B cell (primary cell): ENCODE data around the gene NDUFAF5. TPM values are rescaled to one million over a fixed set of nuclear protein-coding genes. Genes with fewer than 3 reads are reported as not detected.

Source experiments
- ATAC-seq: fragments of 200-7000 bp; cut with Tn5 transposase; one replicate; pipeline ENCODE4 v1.10.0; 2021; ENCODE audit warnings: low read depth, mild to moderate bottlenecking, moderate number of reproducible peaks, moderate library complexity
- CTCF ChIA-PET: fragments of 350-600 bp; sonication (Branson Sonifier 250); formaldehyde crosslinking; loops from one replicate; lab custom pipeline; 2021; ENCODE audit warnings: antibody characterized with exemption, inconsistent platforms; lab: Charles Lee
- POLR2A ChIA-PET: fragments of 350-600 bp; sonication (Branson Sonifier 250); formaldehyde crosslinking; loops from one replicate; lab custom pipeline; 2021; ENCODE audit warnings: antibody characterized with exemption; lab: Charles Lee
- DNase-seq: peaks from one replicate; pipeline ENCODE4 v3.0.0; 2013
- H2AFZ ChIP-seq: 2 replicates; pipeline ENCODE4 v1.6.1; 2012; ENCODE audit warnings: mild to moderate bottlenecking, low read depth, low read length; ENCODE audit not compliant: insufficient read depth, poor library complexity, severe bottlenecking
- H3K27ac ChIP-seq, 2 donors: 1 replicate in 1 of 2; 2 replicates in 1 of 2; pipeline ENCODE4 v1.5.1; 2012 to 2013; ENCODE audit warnings: low read length in 2 of 2, mild to moderate bottlenecking in 2 of 2, moderate library complexity in 1 of 2
- H3K27me3 ChIP-seq, 4 experiments: fragments of 200-600 bp in 1 of 4; sonication (generic) in 1 of 4; replicated peaks in 1 of 4; 1 replicate in 2 of 4; 2 replicates in 2 of 4; pipeline versions ENCODE4 v1.6.1 to v1.7.0; 2013 to 2016; ENCODE audit warnings: low read length in 3 of 4, mild to moderate bottlenecking in 2 of 4, mixed read lengths in 1 of 4, moderate library complexity in 1 of 4; ENCODE audit not compliant: insufficient read depth in 4 of 4, control insufficient read depth in 3 of 4; ENCODE audit errors: control extremely low read depth in 1 of 4
- H3K36me3 ChIP-seq, 2 experiments: replicated peaks in 1 of 2; 1 replicate in 1 of 2; 2 replicates in 1 of 2; pipeline versions ENCODE4 v1.6.1 to v1.7.1; 2013; ENCODE audit warnings: low read length in 1 of 2; ENCODE audit not compliant: insufficient read depth in 2 of 2, control insufficient read depth in 1 of 2; ENCODE audit errors: control extremely low read depth in 1 of 2, extremely low read depth in 1 of 2
- H3K4me1 ChIP-seq, 2 donors: fragments of 200-600 bp in 1 of 2; sonication (generic) in 1 of 2; 1 replicate in 1 of 2; 2 replicates in 1 of 2; pipeline versions ENCODE4 v1.5.1 to v1.6.1; 2013 to 2017; ENCODE audit warnings: low read length in 2 of 2; ENCODE audit not compliant: control insufficient read depth in 2 of 2, insufficient read depth in 2 of 2
- H3K4me2 ChIP-seq: replicated peaks from 2 replicates; pipeline ENCODE3; 2012; ENCODE audit warnings: mild to moderate bottlenecking, low read depth, low read length; ENCODE audit not compliant: poor library complexity, severe bottlenecking
- H3K4me3 ChIP-seq, 5 experiments: fragments of 200-600 bp in 1 of 5; sonication (generic) in 1 of 5; 1 replicate in 3 of 5; 2 replicates in 2 of 5; pipeline versions ENCODE4 v1.5.1 to v1.7.0; 2011 to 2016; ENCODE audit warnings: low read length in 4 of 5, mild to moderate bottlenecking in 4 of 5, low read depth in 2 of 5, control low read depth in 1 of 5, moderate library complexity in 1 of 5; ENCODE audit not compliant: insufficient read depth in 1 of 5; ENCODE audit errors: control extremely low read depth in 1 of 5, extremely low read depth in 1 of 5
- H3K79me2 ChIP-seq: fragments of 200-600 bp; sonication (generic); one replicate; pipeline ENCODE4 v1.6.0; 2016; ENCODE audit warnings: low read length; ENCODE audit not compliant: control insufficient read depth, insufficient read depth
- H3K9ac ChIP-seq: fragments of 200-600 bp; sonication (generic); 2 replicates; pipeline ENCODE4 v1.6.1; 2017; ENCODE audit warnings: mild to moderate bottlenecking, low read length, moderate library complexity
- H3K9me3 ChIP-seq, 3 donors: one replicate each; pipeline versions ENCODE4 v1.6.1 to v1.7.1; 2013; ENCODE audit warnings: low read length in 2 of 3; ENCODE audit not compliant: control insufficient read depth in 2 of 3, insufficient read depth in 1 of 3; ENCODE audit errors: control extremely low read depth in 1 of 3
- H4K20me1 ChIP-seq: 2 replicates; pipeline ENCODE4 v1.6.0; 2012; ENCODE audit warnings: mild to moderate bottlenecking, low read length; ENCODE audit not compliant: insufficient read depth, control insufficient read depth, poor library complexity, severe bottlenecking
- H3K27ac Mint-ChIP-seq: one replicate; pipeline ENCODE4 v1.8.0; 2021; ENCODE audit warnings: mixed read lengths
- H3K27me3 Mint-ChIP-seq: one replicate; pipeline ENCODE4 v1.8.0; 2021; ENCODE audit warnings: mixed read lengths
- H3K4me1 Mint-ChIP-seq: one replicate; pipeline ENCODE4 v1.8.0; 2021; ENCODE audit warnings: mixed read lengths
- H3K4me3 Mint-ChIP-seq: one replicate; pipeline ENCODE4 v1.8.0; 2021; ENCODE audit warnings: mixed read lengths
- H3K9me3 Mint-ChIP-seq: one replicate; pipeline ENCODE4 v1.8.0; 2022; ENCODE audit warnings: mixed read lengths; ENCODE audit not compliant: insufficient read depth
- CTCF ChIP-seq: fragments of 200-600 bp; IDR thresholded peaks from one replicate; pipeline ENCODE4 v1.8.0; 2022; ENCODE audit warnings: antibody characterized with exemption, mild to moderate bottlenecking
- EZH2 ChIP-seq: IDR thresholded peaks from 2 replicates; pipeline ENCODE4 v1.6.1; 2012; ENCODE audit warnings: borderline replicate concordance, low read depth, mild to moderate bottlenecking, moderate library complexity, low read length; ENCODE audit not compliant: insufficient read depth, poor library complexity, severe bottlenecking
- WGBS: methylation state at CpG from one replicate; pipeline ENCODE4 v1.1.5; 2013; ENCODE audit warnings: missing lambda C conversion rate; ENCODE audit not compliant: insufficient coverage; 5-methylcytosine and 5-hydroxymethylcytosine counted together
- intact Hi-C: fragments of 100-400 bp; cut with micrococcal nuclease; formaldehyde crosslinking; loops from one replicate; pipeline ENCODE4 v1.10.0; 2022
- polyA plus RNA-seq: library from polyadenylated mRNA; depleted of rRNA; stranded (reverse); fragments of >200 nt; gene quantifications from 2 replicates; pipeline ENCODE4 v1.2.3, GENCODE V29; 2012
- total RNA-seq, 2 donors: library from RNA; stranded (reverse); fragments of 120-200 nt in 1 of 2; gene quantifications; 1 replicate in 1 of 2; 2 replicates in 1 of 2; pipeline versions ENCODE4 v1.2.3 to v1.2.4, GENCODE V29; 2013 to 2022

Gene NDUFAF5
- total and polyA plus RNA-seq, 2 donors (not counting 1 experiment from before 2014, with no cell fraction given) = 6.5 to 28.8 TPM

- H3K9ac ChIP-seq = no peak overlapping the region
- no peaks in the 10 kb centered on the region for H3K36me3 ChIP-seq
- H3K4me3 ChIP-seq = no peak overlapping the region
- Mint-ChIP-seq H3K9me3 (no peaks in the 10 kb centered on the region), H3K27ac (no peak overlapping the region), H3K4me3 (no peak overlapping the region), H3K27me3 (no peaks in the 10 kb centered on the region), H3K4me1 (no peaks in the 10 kb centered on the region)
- intact Hi-C loops = no loop called here
- CTCF ChIA-PET = no interaction called here
- H3K4me2 ChIP-seq = no peak overlapping the region
- H3K4me1 ChIP-seq = no peaks in the 10 kb centered on the region
- peaks cover 0 to 3% (median 0%) of the 10 kb centered on the region in 4 experiments for H3K27me3 ChIP-seq
- no peaks in the 10 kb centered on the region for H3K79me2 ChIP-seq
- H3K27ac ChIP-seq = no peak overlapping the region
- no peaks in the 10 kb centered on the region for H4K20me1 ChIP-seq
- no peak overlapping the region for H2AFZ ChIP-seq
- H3K9me3 ChIP-seq = no peaks in the 10 kb centered on the region
- no peak for DNase-seq
- no peak for TF ChIP-seq EZH2
- TF ChIP-seq CTCF = no peak
- POLR2A ChIA-PET = no interaction called here
- WGBS = 60% methylated on average over 1 of the region's 1 CpG
- ATAC-seq = no peak
These were observed 78.4 kb downstream of the NDUFAF5 start for GRCh38 chr20:13863244-13863643.

GRCh38 chr20:13865156-13865555, 80.3 kb downstream of the NDUFAF5 start:
- no peak for ATAC-seq
- H3K9me3 ChIP-seq = no peaks in the 10 kb centered on the region
- no peak overlapping the region for H3K9ac ChIP-seq
- H3K36me3 ChIP-seq = no peaks in the 10 kb centered on the region
- no peak overlapping the region for H3K4me2 ChIP-seq
- Mint-ChIP-seq H3K9me3 (no peaks in the 10 kb centered on the region), H3K27ac (no peak overlapping the region), H3K4me1 (no peaks in the 10 kb centered on the region), H3K27me3 (no peaks in the 10 kb centered on the region), H3K4me3 (no peak overlapping the region)
- POLR2A ChIA-PET = no interaction called here
- no peak overlapping the region for H2AFZ ChIP-seq
- CTCF ChIA-PET = no interaction called here
- H3K4me1 ChIP-seq = no peaks in the 10 kb centered on the region
- no peaks in the 10 kb centered on the region for H4K20me1 ChIP-seq
- no peak for DNase-seq
- no peak for TF ChIP-seq EZH2
- no peak for TF ChIP-seq CTCF
- no peaks in the 10 kb centered on the region for H3K79me2 ChIP-seq
- intact Hi-C loops = no loop called here
- no CpG with 5 or more reads among the region's 2 CpGs for WGBS
- H3K27ac ChIP-seq = no peak overlapping the region
- H3K27me3 ChIP-seq = peaks cover 0 to 3% (median 0%) of the 10 kb centered on the region in 4 experiments
- no peak overlapping the region for H3K4me3 ChIP-seq
